CMK (cell line): ENCODE measurements around the gene SLC38A4.
"Not testable (repeated sequence)": the region's sequence is repeated elsewhere in the genome, so short reads cannot be mapped to it uniquely, and the experiment has no call there.

Experiments used
- DNase-seq: peaks from one replicate; pipeline ENCODE4 v3.0.0-alpha.2; 2010; ENCODE audit warnings: low read depth

Gene SLC38A4, protein sequence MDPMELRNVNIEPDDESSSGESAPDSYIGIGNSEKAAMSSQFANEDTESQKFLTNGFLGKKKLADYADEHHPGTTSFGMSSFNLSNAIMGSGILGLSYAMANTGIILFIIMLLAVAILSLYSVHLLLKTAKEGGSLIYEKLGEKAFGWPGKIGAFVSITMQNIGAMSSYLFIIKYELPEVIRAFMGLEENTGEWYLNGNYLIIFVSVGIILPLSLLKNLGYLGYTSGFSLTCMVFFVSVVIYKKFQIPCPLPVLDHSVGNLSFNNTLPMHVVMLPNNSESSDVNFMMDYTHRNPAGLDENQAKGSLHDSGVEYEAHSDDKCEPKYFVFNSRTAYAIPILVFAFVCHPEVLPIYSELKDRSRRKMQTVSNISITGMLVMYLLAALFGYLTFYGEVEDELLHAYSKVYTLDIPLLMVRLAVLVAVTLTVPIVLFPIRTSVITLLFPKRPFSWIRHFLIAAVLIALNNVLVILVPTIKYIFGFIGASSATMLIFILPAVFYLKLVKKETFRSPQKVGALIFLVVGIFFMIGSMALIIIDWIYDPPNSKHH

DNA sequence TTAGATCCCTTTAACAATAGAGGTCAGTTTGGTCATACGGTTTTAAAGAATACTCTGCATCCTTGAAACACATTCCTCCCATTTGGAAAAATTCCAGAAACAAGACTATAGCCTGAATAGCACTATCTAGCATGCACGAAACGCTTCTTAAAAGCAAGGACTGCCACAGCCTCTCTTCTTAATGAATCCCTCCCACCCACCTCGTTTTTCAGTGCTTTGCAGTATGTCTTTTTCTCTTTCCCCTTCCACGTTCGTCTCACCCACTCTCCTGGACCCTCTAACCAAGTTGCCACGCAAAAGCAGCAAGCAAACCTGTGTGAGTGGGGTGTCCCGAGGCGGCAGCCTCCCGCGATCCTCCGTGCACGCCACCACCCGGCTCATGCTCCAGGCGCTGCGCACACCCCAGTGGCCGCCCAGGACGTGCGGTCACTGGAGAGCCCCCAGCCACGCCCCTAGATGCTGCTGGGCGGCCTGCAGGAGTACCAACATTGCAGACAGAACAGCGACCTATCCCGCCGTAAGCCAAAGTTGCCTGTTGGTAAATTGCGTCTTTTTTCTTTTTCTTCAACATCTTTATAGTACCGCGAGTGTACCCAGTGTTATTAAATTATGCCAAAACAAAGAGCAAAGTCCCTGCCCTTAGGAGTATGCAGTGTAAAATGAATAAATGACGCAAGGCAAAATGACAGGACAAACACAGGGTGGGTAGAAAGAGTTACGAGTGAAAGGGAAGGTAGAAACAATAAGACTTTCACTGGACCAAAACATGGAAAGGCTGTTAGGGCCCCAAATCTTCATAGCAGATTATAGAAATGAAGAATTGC, at the start of gene SLC38A4:
SLC38A4 (minus strand) TSS at position 407 of the 824 bp plus-strand sequence. CDS start 32,926 bp downstream, outside the sequence.
- no peak for DNase-seq

DNA sequence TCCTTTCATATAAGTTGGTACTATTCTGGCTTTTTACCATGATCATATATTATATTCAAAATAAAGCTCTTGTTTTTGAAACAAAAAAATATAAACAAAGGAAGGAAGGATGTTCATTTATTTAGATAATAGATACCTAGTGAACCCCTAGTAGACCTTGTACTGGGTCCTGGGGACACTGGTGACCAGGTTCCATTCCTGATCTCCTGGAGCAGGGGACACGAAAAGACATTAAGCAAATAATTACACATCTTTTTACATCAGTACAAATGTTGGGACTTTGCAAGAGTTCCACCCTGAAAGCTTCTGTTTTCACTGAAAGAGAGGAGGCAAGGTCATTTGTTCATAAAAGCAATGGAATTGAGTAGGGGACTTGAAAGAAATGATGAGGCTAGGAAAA, 49.3 kb upstream of the SLC38A4 start:
- no peak for DNase-seq

DNA sequence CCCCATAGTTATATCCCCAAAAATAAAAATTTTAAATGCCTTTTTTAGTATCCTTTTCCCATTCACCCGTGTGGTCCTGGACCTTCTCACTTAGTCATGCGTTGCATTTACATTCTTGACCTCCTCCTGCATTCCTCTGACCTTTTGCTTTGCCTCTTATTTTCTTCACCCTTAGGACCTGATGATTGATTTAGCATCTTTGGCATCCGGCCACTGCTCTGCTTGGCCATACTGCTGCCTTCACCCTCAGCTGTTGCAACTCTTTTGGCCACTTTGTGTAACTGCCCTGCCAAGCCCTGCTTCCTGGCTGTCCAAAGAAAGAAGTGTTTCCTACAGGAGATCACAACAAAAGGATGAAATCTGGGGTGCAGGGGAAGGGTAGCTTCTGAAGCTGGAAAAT, 48.8 kb upstream of the SLC38A4 start:
- DNase-seq, result no peak

DNA sequence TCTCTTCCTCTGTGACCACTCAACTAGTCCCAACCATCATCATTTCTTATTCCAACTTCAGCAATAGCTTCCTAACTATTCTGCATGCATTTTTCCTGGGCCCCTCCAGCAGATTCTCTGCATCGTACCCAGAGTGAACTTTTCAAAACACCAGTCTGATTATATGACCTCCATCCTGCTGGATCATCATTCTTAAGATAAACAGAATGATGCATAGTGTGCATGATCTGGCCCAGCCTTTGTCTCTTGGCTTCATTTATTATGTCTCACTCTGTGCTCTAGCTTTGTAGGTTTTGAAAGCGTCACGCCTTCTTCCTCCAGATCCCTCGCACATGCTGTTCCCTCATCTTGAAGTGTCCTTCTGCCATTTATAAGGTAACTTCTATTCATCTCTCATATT, 46.3 kb upstream of the SLC38A4 start:
- DNase-seq, result no peak

DNA sequence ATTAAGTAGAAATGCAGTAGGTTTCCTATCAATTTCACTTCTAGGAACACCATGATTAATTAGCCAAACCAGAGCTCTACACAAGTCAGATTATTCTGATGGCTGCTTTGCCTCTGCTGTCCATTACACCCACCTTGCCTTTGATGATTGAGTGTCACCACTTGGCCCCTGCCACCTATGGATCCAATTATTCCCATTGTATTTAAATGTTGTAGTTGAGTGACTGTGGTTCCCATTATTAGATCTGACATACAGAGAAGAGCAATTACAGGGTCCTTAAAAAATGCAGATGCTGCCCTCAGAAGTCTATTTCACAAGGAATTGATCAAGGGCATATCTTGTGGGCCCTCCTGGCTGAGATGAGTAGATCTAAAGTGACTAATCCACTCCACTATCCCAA, 39.5 kb upstream of the SLC38A4 start:
- DNase-seq, result no peak

DNA sequence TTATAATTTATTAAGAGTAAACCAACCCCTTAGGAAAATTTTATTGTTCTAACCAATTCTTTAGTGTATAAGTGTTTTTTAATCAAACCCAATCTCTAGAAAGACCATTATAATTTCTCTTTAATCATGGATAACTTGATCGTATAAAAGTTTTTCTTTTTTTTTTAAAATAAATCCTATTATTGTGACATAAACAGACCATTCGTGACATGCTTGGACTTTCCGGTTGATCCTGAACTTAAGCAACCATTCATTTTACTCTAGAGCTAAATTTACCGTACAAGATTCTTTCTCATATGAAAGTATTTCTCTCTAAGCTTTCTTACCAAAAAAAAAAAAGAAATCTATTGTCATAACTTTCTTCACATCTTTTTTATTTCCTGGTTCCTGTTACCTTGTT, 32.6 kb upstream of the SLC38A4 start:
- DNase-seq, result no peak

DNA sequence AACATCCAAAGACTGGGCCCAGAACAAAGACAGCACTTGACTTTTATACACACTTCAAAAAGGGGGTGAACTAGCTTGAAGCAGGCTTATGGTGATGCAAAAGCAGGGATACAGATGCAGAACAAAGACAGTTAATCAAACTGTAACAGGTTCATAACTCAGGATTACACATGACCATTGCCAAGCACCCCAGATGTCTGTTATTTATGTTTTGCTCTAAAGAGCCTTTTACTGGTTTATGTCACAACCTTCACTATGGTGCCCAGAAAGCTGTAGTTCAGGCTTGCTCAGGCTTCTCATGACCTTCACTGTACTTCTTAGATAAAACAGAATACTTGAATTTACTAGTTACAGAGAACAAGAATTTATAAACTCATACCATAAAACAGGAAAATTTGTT, 31.7 kb upstream of the SLC38A4 start:
- no peak for DNase-seq

DNA sequence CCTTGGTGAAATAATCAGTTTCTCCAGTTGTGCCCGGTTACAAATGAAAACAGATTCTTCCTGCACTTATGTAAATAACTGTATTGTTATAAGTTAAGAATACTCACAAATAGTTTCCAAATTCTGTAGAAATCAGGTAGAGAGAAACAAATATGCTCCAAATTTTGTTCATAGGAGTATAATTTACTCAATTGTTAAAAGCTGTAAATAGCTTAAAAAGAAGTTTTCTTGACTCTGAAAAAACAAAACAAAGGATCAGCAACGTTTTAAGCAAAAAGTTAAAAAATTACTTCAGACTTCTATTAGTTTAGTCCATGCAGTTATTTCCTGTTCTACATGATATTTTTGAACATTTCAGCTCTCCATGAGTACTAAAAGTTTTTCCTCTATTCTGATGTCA, 30.0 kb upstream of the SLC38A4 start:
- no peak for DNase-seq

DNA sequence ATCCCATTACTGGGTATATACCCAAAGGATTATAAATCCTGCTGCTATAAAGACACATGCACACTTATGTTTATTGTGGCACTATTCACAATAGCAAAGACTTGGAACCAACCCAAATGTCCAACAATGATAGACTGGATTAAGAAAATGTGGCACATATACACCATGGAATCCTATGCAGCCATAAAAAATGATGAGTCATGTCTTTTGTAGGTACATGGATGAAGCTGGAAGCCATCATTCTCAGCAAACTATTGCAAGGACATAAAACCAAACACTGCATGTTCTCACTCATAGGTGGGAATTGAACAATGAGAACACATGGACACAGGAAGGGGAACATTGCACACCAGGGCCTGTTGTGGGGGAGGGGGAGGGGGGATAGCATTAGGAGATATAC, 28.4 kb upstream of the SLC38A4 start:
- DNase-seq, result not testable (repeated sequence)

DNA sequence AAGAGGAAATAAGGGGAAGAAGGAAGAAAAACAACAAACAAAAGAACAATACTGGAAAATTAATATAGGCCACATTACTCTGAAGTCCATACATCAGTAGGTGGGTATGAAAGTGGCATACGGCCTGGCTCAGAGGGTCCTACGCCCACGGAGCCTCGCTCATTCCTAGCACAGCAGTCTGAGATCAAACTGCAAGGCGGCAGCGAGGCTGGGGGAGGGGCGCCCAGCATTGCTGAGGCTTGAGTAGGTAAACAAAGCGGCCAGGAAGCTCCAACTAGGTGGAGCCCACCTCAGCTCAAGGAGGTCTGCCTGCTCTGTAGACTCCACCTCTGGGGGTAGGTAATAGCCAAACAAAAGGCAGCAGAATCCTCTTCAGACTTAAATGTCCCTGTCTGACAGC, 23.0 kb upstream of the SLC38A4 start:
- not testable (repeated sequence) for DNase-seq

DNA sequence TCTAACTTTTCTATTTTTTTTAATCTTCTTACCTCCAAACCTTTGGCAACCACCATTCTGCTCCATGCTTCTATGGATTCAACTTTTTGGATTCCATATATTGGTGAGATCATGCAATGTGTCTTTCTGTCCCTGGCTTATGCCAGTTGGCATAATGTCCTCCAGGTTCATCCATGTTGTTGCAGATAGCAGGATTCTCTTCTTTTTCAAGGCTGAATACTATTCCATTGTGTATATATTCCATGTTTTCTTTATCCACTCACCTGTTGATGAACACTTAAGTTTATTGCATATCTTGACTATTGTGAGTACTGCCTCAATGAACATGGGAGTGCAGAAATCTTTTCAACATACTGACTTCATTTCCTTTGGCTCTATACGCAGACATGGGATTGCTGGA, 21.2 kb upstream of the SLC38A4 start:
- DNase-seq, result no peak

DNA sequence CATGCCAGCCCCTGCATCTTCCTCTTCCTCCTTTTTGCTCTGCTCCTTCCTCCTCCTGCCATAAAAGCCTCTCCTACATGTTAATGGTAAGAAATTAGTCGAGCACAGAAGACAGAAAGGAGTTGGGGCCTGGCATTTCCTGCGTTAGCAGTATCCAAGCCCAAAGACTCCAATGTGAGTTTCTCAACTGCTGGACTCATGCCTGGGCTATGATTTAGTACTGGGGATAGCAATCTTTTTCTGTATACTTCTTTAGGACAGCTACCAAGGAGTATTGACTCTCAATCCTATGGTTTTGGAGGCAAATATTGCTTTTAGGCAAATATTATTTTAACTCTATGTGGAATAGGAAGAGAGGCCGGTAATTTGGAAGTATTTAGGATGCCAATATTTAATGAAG, 18.0 kb upstream of the SLC38A4 start:
- no peak for DNase-seq

DNA sequence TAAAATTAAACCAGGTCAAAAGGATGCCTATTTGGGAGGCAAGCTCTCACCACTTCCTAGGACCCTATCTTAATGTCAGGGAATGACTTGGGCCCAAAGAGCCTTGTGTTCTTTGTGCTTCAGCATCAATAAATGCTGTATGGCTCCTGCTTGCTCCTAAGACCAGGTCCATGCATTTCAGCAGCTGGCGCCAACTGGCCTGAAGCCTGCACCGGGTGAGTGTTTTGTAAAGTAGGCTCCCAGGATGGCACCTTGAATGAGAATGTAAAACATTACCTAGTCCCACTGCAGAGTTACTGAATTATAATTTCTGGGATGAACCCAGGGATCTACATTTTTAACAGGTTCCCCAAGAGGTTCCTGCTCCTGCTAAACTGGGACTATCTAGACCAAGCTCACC, 16.1 kb upstream of the SLC38A4 start:
- DNase-seq, result no peak

DNA sequence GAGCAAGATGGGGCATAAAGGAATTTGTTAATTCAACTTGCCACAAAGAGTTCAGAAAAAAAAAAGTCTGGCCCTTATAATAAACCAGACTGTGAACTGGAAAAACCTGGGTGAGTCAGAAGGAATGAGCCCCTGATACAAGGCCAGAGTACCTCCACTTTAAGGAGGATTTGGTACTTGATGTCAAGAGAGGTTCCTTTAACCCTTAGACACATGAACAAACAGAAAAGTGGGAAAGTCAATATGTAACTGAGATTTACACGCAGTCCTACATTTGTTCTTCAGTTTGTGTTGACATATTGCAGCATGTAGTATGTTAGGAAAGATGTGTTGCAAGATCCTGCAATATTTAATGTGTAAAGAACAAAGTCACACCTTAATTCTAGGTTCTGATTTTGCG, 14.2 kb upstream of the SLC38A4 start:
- no peak for DNase-seq

DNA sequence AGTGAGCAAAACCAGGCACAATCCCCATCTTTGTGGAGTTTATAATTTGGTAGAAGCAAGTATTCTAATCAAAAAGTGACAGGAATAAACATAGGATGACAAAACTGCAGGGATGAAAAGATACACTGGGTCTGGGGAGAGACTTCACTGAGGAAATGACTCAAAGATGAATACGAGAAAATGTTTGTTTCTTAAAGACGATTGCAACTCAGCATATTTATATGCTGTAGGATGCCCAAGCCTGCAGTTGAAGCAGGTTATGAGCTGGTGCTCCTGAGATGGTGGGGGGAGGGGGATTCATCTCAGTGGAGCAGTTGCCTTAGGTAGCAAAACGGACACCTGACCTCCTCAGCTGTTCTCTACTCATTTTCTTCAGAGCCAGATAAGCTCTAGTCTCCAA, 13.4 kb upstream of the SLC38A4 start:
- no peak for DNase-seq

DNA sequence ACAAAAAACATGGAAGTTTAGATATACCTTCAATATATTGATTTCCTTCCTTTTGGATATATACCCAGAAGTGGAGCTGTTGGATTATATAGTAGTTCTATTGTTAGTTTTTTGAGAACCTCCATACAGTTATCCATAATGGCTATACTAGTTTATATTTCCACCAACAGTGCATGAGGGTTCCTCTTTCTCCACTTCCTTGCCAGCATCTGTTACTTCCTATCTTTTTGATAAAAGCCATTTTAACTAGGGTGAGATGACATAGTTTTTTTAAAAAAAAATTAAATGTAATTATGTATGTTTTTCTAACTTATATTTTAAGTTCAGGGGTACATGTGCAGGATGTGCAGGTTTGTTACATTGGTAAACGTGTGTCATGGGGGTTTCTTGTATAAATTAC, 10.0 kb upstream of the SLC38A4 start:
- no peak for DNase-seq

DNA sequence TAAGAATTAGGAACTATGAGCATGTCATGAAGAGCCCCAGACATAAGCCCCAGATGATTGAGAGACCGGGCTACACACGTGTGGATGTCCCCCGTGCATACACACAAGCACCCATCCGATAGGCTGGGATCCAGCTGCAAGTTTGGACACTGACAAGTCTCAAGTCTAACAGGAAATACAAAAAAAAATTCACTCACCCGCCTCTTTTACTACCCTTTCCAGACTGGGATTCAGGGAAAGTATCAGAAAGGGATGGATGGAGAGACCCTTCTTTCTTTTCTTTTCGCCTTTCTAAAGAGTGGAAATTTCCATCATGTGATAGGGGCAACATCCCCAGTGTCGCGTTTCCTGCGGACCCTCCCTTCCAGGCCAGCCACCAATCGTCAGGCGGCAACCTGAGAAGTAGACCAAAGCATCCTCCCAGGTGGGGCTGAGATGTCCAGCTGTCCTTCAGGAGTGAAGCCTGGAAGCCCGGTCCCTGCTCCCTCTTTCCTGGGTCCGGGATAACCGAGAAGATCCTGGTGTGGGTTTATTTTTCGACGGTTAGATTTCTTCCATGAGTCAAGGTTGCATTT, 6.4 kb upstream of the SLC38A4 start:
- DNase-seq, result no peak

DNA sequence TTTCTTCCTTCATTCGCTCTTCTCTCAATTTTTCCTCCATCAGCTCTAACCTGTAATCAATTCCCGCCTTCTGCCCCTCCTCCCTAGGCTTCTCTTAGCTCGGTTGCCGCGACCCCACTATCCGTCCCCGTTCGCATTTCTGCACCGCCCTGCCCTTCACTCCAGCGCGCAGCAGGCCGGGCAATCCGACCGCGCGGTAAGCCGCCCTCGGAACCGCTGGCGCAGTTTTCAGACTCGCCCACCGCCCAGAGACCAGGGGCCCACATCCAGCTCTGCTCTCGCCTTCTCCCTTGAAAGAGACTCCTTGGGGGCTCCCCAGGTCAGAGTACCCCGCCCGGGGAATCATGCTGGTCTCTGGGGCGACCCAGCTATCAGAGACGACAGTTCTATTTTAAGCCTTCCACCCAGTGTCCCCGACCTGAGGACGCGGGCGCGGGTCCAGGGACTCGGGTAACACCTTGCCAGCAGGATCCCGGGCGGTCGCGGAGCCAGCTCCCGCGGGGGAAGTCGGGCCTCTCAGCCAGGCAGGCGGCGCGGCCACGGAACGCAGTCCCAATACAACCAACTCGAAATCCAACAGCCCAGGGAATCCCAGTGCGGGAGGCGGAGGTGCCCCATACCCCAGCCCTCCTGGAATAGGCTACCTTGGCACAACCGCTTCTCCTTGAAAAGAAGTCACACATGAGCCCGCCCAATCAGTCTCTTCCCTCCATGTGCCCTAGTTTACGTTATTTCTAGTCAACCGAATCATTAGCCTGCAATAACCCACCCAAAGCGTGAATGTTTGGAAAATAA, 5.7 kb upstream of the SLC38A4 start:
- no peak for DNase-seq

DNA sequence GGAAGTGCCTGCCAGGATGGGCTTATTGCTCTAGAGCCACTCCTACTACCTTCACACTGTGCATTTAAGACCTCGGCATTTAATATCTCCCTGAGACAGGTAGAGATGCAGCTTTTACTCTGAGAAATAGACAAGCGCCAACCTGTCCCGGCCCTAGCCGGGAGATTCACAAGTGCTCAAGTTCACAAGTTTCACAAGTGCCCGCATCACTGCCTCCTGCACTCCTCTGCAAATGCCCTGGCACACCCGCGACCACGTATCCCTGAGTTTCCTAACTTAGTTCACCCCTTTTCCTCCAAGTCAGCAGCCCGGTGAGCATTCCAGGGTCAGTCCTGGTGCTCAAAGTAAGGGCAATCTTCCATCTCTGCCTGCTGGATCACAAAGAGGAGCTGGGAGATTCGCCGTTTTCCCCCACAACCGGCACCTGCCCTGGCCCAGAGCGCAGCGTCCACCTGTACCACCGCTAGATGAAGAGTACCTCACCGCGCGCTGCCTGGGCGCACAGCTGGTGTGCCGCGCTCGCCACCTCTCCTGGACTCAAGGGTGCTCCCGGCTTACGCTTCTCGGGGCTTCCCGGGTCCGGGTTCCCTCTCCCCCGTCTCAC, 5.0 kb upstream of the SLC38A4 start:
- DNase-seq, result no peak

DNA sequence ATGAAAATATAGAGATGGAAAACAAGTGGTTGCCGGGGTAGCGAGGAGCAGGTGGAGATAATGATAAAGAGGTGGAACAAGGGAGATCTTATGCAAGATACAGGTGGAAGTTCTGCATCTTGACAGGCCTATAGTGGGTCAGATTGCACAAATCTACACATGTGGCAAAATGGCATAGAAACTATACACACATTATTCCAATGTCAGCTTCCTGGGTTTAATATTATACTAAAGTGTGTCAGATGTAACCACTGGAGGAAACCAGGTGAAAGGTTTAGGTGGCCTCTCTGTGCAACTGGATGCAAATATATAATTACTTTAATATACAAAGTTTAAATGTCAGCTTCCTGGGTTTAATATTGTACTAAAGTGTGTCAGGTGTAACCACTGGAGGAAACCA, 1.1 kb downstream of the SLC38A4 start:
- DNase-seq, result no peak

DNA sequence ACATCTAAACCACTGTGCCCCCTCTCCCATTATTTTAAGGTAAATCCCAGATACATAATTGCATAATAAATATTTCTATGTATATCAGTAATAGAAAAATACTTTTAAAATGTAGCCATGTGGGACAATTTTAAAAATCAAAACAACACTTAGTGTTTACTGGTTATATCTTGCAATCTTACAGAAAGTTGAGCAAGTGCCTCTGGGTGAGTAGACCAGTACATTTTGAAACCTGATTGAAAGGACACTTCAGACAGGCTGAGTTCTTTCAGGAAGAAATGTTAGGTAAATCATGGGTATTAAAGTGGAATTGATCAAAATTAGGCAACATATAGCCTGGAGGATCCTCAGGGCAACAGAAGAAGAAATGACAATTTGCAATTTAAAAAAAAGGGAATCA, 7.2 kb downstream of the SLC38A4 start:
- no peak for DNase-seq

DNA sequence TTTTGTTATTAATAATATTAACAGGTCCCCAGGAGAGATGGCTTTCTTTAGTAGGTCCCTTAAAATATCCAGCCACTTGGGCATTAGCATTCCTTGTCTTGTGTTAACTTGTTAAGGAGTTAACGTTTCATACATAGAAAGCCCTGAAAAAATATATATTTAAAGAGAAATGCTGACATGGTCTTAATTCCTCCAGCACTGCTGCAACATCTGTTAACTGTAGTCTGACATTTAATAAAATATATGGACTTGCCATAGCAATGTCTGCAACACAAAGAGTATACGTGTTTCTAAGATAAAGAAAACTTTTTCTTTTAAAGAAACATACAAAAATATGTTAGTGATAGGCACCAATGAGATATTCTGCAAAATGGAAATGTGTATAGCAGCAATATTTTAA, 10.0 kb downstream of the SLC38A4 start:
- no peak for DNase-seq
